ENCODE measurements around the gene ATG7.

DNA sequence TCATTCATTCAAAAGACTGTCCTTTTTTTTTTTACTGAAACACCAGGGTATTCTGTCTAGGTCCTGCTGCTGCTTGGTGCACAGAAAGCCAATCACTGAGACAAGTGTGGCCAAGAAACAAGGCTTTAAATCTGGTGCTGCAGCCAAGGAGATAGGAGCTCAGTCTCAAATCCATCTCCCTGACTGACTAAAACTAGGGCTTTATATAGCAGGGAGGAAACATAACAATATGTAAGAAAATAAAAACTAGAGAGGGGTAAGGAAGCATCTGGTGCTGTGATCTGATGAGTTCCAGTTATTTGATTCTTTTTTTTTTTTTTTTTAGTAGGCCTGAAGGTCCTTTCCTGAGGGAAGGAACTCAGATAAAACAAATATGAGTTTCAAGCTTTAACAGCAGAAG is 139.8 kb downstream of the ATG7 start:
- TF ChIP-seq ZNF274 (IDR thresholded peaks at IDR 0.05; ENCODE audit: low read depth, low read length) (no peak), YY1 (IDR thresholded peaks at IDR 0.05; ENCODE audit: insufficient read depth, insufficient read length) (no peak)
